ENCODE results near the gene TMED9. TPM values are rescaled to one million over a fixed set of nuclear protein-coding genes. Genes with fewer than 3 reads are reported as not detected.

TMED9 gene
- total and polyA plus RNA-seq, 10 of the 15 experiments (the other 5 are each of a cell fraction or from before 2014, with no cell fraction given): 35.7 to 144 (median 105) TPM

DNA sequence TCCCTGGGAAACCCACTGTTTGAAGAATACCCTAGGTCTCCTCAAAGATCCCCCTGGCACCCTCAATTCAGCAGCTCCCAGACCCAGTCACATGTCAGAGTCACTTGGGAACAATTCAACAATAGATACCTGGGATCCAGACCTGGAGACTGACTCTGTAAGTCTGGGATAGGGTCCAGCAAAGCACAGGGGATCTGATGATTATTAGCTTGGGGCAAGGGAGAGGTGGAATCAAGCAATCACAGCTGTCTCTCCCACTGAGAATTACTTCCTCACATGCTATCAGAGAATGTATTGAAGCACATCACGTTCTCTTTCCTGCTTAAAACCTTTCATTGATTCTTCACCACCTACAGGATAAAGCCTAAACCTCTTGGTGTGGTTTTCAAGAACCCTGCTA lies 43.5 kb upstream of the TMED9 start (continued):
- TF ChIP-seq, protein P1, sequence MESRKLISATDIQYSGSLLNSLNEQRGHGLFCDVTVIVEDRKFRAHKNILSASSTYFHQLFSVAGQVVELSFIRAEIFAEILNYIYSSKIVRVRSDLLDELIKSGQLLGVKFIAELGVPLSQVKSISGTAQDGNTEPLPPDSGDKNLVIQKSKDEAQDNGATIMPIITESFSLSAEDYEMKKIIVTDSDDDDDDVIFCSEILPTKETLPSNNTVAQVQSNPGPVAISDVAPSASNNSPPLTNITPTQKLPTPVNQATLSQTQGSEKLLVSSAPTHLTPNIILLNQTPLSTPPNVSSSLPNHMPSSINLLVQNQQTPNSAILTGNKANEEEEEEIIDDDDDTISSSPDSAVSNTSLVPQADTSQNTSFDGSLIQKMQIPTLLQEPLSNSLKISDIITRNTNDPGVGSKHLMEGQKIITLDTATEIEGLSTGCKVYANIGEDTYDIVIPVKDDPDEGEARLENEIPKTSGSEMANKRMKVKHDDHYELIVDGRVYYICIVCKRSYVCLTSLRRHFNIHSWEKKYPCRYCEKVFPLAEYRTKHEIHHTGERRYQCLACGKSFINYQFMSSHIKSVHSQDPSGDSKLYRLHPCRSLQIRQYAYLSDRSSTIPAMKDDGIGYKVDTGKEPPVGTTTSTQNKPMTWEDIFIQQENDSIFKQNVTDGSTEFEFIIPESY (IDR thresholded peaks at IDR 0.05): no peak
- no peak for TF ChIP-seq FOXK2 (IDR thresholded peaks at IDR 0.05)

DNA sequence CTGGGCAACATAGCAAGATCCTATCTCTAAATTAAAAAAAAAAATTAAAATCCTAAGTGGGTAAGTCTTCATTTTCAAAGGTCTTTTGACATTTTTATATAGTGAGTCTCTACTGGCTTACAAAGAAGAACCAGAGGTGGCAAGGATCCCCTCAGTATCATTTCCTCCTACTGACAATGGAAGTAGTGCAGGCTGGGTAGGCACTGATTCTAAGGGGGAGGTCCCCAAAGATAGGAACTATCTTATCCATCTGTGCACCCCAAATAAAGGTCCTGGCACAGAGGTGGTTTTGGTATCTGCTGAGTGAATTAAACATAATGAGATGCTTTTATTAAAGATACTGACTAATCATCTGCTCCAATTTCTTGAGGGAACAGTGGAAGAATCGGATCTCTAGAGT lies 41.9 kb upstream of the TMED9 start:
- in situ Hi-C loops (cut with MboI): no loop called here
- Histone ChIP-seq H3K9ac (ENCODE audit: control insufficient read depth, insufficient read depth, low read length) (no peak overlapping the region), H3K27me3 (replicated peaks in 1 of 2; ENCODE audit: control insufficient read depth in 2 of 2, insufficient read depth in 2 of 2, low read length in 1 of 2) (no peaks in the 10 kb centered on the region), H3K79me2 (ENCODE audit: control insufficient read depth, insufficient read depth, low read length) (peaks cover 24% of the 10 kb centered on the region), H3K36me3 (ENCODE audit: control insufficient read depth in 2 of 2, insufficient read depth in 2 of 2, low read length in 1 of 2) (peaks cover 0 to 9% of the 10 kb centered on the region in 2 experiments; a peak in 1 of 4 replicates), H3K9me3 (replicated peaks; ENCODE audit: control insufficient read depth, insufficient read depth, low read length) (no peaks in the 10 kb centered on the region), H3K27ac (ENCODE audit: control insufficient read depth, insufficient read depth) (no peak overlapping the region), H2AFZ (ENCODE audit: control insufficient read depth, low read depth, low read length) (no peak overlapping the region), H3K4me3 (no peak overlapping the region), H3K4me1 (ENCODE audit: control insufficient read depth, insufficient read depth, low read length) (peaks cover 8% of the 10 kb centered on the region), H3K4me2 (ENCODE audit: control insufficient read depth, insufficient read depth) (no peak overlapping the region), H4K20me1 (ENCODE audit: control insufficient read depth, insufficient read depth) (no peaks in the 10 kb centered on the region; the same call in 1 of the 2 replicates)
- ChIA-PET SMC1A (ENCODE audit: uncharacterized antibody, unreplicated experiment) (no interaction called here), CTCF (no interaction called here), RAD21 (ENCODE audit: unreplicated experiment) (no interaction called here), POLR2A (interaction anchor here (0.6 to 0.7 kb wide), 3 partner anchors 16 to 647 kb away, joined by 3 to 4 read pairs (median 3); no protein-coding TSS in a partner anchor)
- intact Hi-C loops (cut with micrococcal nuclease; ENCODE audit: unreplicated experiment): loop anchor here (5.0 kb wide), 1 partner anchor 33 kb away; the partner anchor contains the start of gene DDX41
- FAIRE-seq: no peak
- TF ChIP-seq POLR2A (IDR thresholded peaks at IDR 0.05; ENCODE audit: low read depth, low read length): no peak
- no peak for TF ChIP-seq SP1 (IDR thresholded peaks at IDR 0.05; ENCODE audit: low read depth, low read length)
- TF ChIP-seq PML (IDR thresholded peaks at IDR 0.05; ENCODE audit: low read length): no peak
- TF ChIP-seq NBN (IDR thresholded peaks at IDR 0.05): no peak
- no peak for TF ChIP-seq HDAC2 (IDR thresholded peaks at IDR 0.05)
- TF ChIP-seq, protein P2, sequence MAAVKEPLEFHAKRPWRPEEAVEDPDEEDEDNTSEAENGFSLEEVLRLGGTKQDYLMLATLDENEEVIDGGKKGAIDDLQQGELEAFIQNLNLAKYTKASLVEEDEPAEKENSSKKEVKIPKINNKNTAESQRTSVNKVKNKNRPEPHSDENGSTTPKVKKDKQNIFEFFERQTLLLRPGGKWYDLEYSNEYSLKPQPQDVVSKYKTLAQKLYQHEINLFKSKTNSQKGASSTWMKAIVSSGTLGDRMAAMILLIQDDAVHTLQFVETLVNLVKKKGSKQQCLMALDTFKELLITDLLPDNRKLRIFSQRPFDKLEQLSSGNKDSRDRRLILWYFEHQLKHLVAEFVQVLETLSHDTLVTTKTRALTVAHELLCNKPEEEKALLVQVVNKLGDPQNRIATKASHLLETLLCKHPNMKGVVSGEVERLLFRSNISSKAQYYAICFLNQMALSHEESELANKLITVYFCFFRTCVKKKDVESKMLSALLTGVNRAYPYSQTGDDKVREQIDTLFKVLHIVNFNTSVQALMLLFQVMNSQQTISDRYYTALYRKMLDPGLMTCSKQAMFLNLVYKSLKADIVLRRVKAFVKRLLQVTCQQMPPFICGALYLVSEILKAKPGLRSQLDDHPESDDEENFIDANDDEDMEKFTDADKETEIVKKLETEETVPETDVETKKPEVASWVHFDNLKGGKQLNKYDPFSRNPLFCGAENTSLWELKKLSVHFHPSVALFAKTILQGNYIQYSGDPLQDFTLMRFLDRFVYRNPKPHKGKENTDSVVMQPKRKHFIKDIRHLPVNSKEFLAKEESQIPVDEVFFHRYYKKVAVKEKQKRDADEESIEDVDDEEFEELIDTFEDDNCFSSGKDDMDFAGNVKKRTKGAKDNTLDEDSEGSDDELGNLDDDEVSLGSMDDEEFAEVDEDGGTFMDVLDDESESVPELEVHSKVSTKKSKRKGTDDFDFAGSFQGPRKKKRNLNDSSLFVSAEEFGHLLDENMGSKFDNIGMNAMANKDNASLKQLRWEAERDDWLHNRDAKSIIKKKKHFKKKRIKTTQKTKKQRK (IDR thresholded peaks at IDR 0.05; ENCODE audit: low read depth, low read length): no peak
- TF ChIP-seq SPI1 (IDR thresholded peaks at IDR 0.05; ENCODE audit: borderline replicate concordance, insufficient read depth, low read depth, low read length): peak; percentile 10; the same call in 1 of the 2 replicates
- no peak for TF ChIP-seq MTA2 (IDR thresholded peaks at IDR 0.05; ENCODE audit: low read depth)
- TF ChIP-seq, protein P3, sequence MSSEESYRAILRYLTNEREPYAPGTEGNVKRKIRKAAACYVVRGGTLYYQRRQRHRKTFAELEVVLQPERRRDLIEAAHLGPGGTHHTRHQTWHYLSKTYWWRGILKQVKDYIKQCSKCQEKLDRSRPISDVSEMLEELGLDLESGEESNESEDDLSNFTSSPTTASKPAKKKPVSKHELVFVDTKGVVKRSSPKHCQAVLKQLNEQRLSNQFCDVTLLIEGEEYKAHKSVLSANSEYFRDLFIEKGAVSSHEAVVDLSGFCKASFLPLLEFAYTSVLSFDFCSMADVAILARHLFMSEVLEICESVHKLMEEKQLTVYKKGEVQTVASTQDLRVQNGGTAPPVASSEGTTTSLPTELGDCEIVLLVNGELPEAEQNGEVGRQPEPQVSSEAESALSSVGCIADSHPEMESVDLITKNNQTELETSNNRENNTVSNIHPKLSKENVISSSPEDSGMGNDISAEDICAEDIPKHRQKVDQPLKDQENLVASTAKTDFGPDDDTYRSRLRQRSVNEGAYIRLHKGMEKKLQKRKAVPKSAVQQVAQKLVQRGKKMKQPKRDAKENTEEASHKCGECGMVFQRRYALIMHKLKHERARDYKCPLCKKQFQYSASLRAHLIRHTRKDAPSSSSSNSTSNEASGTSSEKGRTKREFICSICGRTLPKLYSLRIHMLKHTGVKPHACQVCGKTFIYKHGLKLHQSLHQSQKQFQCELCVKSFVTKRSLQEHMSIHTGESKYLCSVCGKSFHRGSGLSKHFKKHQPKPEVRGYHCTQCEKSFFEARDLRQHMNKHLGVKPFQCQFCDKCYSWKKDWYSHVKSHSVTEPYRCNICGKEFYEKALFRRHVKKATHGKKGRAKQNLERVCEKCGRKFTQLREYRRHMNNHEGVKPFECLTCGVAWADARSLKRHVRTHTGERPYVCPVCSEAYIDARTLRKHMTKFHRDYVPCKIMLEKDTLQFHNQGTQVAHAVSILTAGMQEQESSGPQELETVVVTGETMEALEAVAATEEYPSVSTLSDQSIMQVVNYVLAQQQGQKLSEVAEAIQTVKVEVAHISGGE (CRISPR knock-in tag; IDR thresholded peaks at IDR 0.05): no peak
- no peak for ATAC-seq
- BruUV-seq (replicated peaks): no TSS peak
- no peak for DNase-seq (ENCODE audit: low read depth, low spot score)
- 94% methylated on average over 1 of the region's 1 CpG for WGBS (ENCODE audit: insufficient coverage, insufficient replicate concordance, low lambda C conversion rate, missing lambda C conversion rate)
